Astrocyte of the spinal cord (primary cell): ENCODE results near the gene ZNF664.

Source experiments
- DNase-seq: peaks from one replicate; pipeline ENCODE4 v3.0.0; 2011; ENCODE audit warnings: low read depth, low spot score
- H3K4me3 ChIP-seq: 2 replicates; pipeline ENCODE4 v1.5.1; 2011; ENCODE audit warnings: low read depth, mild to moderate bottlenecking, low read length, moderate library complexity
- in situ Hi-C: cut with HindIII; loops from 2 replicates; pipeline ENCODE4 v1.10.0; 2017; ENCODE audit warnings: low sequenced_read_pairs
- TF ChIP-seq, protein P1 (sequence below): IDR thresholded peaks from 2 replicates; pipeline ENCODE4 v1.5.1; 2012; ENCODE audit warnings: low read depth, mild to moderate bottlenecking, low read length, inconsistent platforms

ZNF664 gene

DNA sequence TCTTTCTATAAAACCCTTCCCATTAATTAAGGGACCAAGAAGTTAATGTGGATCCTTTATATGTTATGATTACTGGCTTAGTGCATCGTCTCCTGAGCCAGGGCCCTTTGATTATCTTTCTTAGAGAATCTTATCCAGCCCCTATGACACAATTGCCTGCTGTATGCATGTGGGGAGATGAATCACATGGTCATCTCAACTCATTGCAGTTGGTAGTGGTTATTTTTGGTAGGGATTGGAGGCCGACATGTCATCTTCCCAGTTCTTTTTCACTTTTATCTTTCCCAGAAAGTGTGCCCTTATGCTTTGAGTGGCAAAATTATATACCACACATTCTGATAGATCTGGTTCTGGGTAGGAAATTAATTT, 26.0 kb downstream of the ZNF664 start:
- TF ChIP-seq, protein P1, sequence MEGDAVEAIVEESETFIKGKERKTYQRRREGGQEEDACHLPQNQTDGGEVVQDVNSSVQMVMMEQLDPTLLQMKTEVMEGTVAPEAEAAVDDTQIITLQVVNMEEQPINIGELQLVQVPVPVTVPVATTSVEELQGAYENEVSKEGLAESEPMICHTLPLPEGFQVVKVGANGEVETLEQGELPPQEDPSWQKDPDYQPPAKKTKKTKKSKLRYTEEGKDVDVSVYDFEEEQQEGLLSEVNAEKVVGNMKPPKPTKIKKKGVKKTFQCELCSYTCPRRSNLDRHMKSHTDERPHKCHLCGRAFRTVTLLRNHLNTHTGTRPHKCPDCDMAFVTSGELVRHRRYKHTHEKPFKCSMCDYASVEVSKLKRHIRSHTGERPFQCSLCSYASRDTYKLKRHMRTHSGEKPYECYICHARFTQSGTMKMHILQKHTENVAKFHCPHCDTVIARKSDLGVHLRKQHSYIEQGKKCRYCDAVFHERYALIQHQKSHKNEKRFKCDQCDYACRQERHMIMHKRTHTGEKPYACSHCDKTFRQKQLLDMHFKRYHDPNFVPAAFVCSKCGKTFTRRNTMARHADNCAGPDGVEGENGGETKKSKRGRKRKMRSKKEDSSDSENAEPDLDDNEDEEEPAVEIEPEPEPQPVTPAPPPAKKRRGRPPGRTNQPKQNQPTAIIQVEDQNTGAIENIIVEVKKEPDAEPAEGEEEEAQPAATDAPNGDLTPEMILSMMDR, result no peak
- in situ Hi-C loops, result no loop called here
- H3K4me3 ChIP-seq, result no peak overlapping the region
- DNase-seq, result no peak

DNA sequence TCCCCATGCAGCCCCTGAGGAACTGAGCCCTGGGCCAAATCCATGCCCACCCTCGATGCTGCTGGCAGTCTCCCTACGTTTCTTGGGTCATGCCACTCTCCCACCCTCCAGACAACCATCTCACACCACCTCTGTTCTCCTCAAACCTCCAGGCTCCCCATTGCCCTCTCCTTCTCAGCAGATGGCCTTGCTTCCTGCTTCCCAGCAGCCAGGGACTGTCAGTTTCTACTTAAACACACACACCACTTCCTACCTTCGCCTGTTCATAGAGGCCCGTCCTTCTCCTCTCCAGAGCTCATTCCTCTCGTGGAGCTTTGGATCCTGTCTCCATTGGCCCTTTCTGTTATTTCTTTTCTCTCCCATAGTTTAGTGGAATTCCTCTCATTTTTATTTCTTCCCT, 27.1 kb downstream of the ZNF664 start:
- in situ Hi-C loops, result no loop called here
- no peak overlapping the region for H3K4me3 ChIP-seq
- TF ChIP-seq, protein P1, result no peak
- DNase-seq, result no peak

DNA sequence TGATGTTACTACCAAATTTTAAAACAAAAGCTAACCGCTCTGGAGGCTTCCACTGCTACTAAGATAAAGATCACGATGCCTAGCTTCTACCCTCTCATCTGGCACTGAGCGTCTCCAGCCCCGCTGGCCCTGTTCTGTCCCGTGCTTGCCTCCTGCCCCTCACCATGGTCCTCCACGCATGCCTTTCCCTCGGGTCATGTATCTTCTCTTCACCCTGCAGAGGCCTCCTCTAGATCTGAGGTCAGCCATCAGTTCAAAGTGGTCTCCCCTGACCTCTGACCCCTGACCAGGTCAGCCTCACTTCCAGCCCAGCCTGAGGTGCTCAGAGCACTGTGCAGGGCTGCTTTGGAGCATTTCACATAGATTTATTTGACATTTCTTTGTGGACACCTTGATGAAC, 28.3 kb downstream of the ZNF664 start:
- TF ChIP-seq, protein P1, result no peak
- DNase-seq, result no peak
- no peak overlapping the region for H3K4me3 ChIP-seq
- in situ Hi-C loops, result no loop called here

DNA sequence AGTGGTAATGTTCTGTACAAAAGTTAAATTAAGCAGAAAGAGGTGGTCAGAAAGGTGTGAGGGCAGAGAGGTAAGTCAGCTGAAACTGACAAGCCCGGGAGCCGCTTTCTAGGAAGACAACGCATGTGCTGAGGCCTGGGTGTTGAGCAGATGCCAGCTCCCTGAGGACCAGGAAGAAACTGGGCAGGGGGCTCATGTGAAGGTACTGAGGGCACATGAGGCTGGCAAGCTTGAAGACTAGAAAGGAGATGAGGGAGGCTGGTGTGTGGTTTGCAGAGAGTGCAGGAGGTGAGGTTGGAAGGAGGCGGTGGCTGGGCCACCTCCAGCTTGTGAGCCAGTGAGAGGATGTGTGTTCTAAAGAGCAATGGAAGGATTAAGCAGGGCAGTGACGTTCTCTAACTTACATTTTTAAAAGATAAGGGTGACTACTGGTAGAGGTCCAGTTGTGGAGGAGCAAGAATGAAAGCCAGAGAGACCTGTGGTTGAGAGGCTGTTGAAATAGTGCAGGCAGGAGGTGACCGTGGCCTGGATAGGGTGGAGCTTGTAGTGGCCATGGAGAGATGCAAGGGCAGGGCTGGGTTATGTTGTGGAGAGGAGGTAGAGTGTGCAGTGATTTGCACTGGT, 29.1 kb downstream of the ZNF664 start:
- H3K4me3 ChIP-seq, result no peak overlapping the region
- DNase-seq, result no peak
- in situ Hi-C loops, result no loop called here
- TF ChIP-seq, protein P1, result no peak

DNA sequence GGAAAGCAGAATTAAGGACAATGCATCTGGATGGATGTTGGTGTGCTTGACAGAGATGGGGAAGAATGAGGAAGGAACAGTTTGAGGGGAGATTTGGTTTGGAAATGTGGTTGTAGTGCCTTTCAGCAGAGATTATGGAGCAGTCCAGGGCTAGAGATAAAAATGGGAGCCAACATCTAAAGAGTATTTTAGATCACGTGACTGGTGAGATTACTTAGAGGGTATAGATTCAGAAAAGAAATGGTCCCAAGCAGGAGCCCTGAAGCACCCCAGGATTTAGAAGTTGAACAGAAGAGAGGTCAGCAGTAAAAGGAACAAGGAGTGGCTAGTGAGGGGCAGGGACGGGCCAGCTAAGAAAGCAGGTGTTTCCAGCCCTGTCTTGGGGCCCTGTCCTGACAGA, 29.6 kb downstream of the ZNF664 start:
- in situ Hi-C loops, result no loop called here
- DNase-seq, result no peak
- no peak overlapping the region for H3K4me3 ChIP-seq
- TF ChIP-seq, protein P1, result no peak

DNA sequence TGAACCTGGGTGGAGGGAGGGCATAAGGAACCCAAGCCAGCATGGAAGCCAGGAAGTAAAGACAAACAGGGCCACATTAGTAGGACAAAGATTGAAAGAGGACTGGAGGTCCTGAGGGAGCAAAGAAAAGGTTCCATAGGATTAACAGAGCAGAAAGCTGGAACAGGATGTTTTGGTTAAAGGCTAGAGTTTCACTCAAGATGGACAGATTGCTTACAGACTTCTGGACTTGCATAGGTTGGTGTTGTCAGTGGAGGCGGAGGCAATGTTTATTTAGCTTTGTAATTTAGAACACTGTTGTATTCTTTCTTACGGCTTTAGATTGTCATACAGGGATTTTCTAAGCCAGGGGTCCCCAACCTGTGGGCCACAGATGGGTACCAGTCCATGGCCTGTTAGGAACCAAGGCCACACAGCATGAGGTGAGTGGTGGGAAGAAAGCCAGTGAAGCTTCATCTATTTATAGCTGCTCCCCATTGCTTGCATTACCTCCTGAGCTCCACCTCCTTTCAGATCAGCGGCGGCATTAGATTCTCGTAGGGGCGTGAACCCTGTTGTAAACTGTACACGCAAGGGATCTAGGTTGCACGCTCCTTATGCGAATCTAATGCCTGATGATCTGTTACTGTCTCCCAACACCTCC, 31.3 kb downstream of the ZNF664 start:
- in situ Hi-C loops, result no loop called here
- H3K4me3 ChIP-seq, result no peak overlapping the region
- no peak for DNase-seq
- TF ChIP-seq, protein P1, result no peak
